ENCODE results near the gene ELL2. TPM values are rescaled to one million over a fixed set of nuclear protein-coding genes. Genes with fewer than 3 reads are reported as not detected.

The ELL2 gene
- 49.4 TPM for polyA plus RNA-seq
- long read RNA-seq, donor 1, full-length matches to known transcripts: 1 of 1 reads
- long read RNA-seq, donor 1, partial matches to known transcripts: 0 of 1 reads
- long read RNA-seq, donor 1, other reads (novel, unspliced or antisense): 0 of 1 reads
- long read RNA-seq, donor 2, full-length matches to known transcripts: 6 of 23 reads
- long read RNA-seq, donor 2, partial matches to known transcripts: 17 of 23 reads
- long read RNA-seq, donor 2, other reads (novel, unspliced or antisense): 0 of 23 reads
- long read RNA-seq, donor 3, full-length matches to known transcripts: 7 of 26 reads
- long read RNA-seq, donor 3, partial matches to known transcripts: 19 of 26 reads
- long read RNA-seq, donor 3, other reads (novel, unspliced or antisense): 0 of 26 reads
- long read RNA-seq, donor 4: 0 reads
- long read RNA-seq, donor 5, full-length matches to known transcripts: 1 of 1 reads
- long read RNA-seq, donor 5, partial matches to known transcripts: 0 of 1 reads
- long read RNA-seq, donor 5, other reads (novel, unspliced or antisense): 0 of 1 reads
- long read RNA-seq, donor 6, full-length matches to known transcripts: 4 of 10 reads
- long read RNA-seq, donor 6, partial matches to known transcripts: 6 of 10 reads
- long read RNA-seq, donor 6, other reads (novel, unspliced or antisense): 0 of 10 reads
- long read RNA-seq, donor 7: 0 reads
- long read RNA-seq, donor 8, full-length matches to known transcripts: 6 of 18 reads
- long read RNA-seq, donor 8, partial matches to known transcripts: 12 of 18 reads
- long read RNA-seq, donor 8, other reads (novel, unspliced or antisense): 0 of 18 reads
- long read RNA-seq, donor 9, full-length matches to known transcripts: 4 of 11 reads
- long read RNA-seq, donor 9, partial matches to known transcripts: 7 of 11 reads
- long read RNA-seq, donor 9, other reads (novel, unspliced or antisense): 0 of 11 reads
- long read RNA-seq, donor 10, full-length matches to known transcripts: 8 of 14 reads
- long read RNA-seq, donor 10, partial matches to known transcripts: 6 of 14 reads
- long read RNA-seq, donor 10, other reads (novel, unspliced or antisense): 0 of 14 reads
- long read RNA-seq, donor 11, full-length matches to known transcripts: 3 of 10 reads
- long read RNA-seq, donor 11, partial matches to known transcripts: 7 of 10 reads
- long read RNA-seq, donor 11, other reads (novel, unspliced or antisense): 0 of 10 reads

DNA sequence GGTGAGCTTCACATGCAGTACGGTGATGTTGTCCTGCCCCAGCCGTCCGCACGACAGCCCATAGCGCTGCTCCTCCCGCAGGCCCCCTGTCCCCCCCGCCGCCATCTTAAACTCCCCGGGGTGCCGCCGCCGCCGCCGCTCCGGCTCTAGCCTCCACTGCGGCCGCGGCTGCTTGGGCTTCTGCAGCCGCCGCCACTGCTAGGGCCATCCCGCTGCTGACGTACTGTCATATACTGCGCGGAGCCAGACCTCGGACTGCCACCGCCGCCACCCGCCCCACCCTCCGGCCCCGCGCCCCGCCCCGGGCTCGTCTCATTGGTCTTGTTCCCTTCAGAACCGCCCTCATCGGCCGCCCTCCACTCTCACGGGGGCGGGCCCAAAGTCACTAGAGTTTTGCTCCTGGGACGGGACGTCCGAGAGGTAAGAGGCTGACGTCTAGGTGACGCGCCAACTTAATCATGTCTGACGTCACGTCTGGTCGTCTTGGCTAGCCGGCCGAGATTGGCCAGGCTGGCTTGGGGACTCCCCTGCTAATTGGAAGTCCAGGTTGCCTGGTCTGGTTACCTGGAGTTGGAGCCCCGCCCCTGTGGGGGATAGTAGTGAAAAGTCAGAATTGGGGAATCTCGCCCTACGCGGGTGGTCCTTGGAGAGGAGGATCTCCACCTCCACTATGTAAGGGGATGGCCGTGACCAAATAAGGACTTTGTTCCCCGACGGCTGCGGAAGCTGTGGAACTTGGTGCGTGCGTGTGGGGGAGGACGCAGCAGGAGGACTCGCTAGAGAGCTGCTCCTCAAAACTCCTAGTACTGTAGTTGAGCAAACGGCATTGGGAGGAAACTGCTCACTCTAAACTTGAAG is at the start of gene ELL2:
ELL2 (minus strand) TSS at position 235 of the 858 bp plus-strand sequence; CDS start at position 105, 130 bp downstream.
- DNase-seq: peak; percentile 99
- H3K4me3 ChIP-seq (ENCODE audit: low read length): peak within 1 kb of the TSS; percentile 94
- no peaks in the 10 kb centered on the region for H3K9me3 ChIP-seq (ENCODE audit: control insufficient read depth, low read depth, low read length)
- no CpG with 5 or more reads among the region's 63 CpGs for WGBS (ENCODE audit: insufficient coverage, low lambda C conversion rate)
- H3K27ac ChIP-seq (ENCODE audit: low read length): peak within 1 kb of the TSS; percentile 93
- peaks cover 4% of the 10 kb centered on the region for H3K36me3 ChIP-seq (ENCODE audit: control insufficient read depth, insufficient read depth, low read length)
- H3K27me3 ChIP-seq (ENCODE audit: control insufficient read depth, insufficient read depth, low read length): no peaks in the 10 kb centered on the region
- peaks cover 9% of the 10 kb centered on the region for H3K4me1 ChIP-seq (ENCODE audit: control insufficient read depth, insufficient read depth, low read length)

DNA sequence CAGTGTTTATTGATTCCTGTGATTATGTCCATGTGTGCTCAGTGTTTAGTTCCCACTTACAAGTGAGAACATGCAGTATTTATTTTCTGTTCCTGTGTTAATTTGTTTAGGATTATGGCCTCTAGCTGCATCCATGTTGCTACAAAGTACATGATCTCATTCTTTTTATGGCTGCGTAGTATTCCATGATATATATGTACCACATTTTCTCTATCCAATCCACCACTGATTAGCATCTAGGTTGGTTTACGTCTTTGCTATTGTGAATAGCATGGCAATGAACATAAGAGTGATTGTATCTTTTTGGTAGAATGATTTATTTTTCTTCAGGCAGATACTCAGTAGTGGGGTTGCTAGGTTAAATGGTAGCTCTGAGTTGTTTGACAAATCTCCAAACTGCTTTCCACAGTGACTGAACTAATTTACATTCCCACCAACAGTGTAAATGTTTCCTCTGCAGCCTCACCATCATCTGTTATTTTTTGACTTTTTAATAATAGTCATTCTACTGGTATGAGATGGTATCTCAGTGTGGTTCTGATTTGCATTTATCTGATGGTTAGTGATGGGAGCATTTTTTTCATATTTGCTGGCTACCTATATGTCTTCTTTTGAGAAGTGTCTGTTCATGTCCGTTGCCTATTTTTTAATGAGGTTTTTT is 47.5 kb upstream of the ELL2 start:
- H3K4me3 ChIP-seq (ENCODE audit: low read length): no peak overlapping the region
- 100% methylated on average over 2 of the region's 3 CpGs for WGBS (ENCODE audit: insufficient coverage, low lambda C conversion rate)
- H3K27me3 ChIP-seq (ENCODE audit: control insufficient read depth, insufficient read depth, low read length): no peaks in the 10 kb centered on the region
- H3K4me1 ChIP-seq (ENCODE audit: control insufficient read depth, insufficient read depth, low read length): no peaks in the 10 kb centered on the region
- H3K36me3 ChIP-seq (ENCODE audit: control insufficient read depth, insufficient read depth, low read length): no peaks in the 10 kb centered on the region
- no peaks in the 10 kb centered on the region for H3K9me3 ChIP-seq (ENCODE audit: control insufficient read depth, low read depth, low read length)
- no peak for DNase-seq
- no peak overlapping the region for H3K27ac ChIP-seq (ENCODE audit: low read length)

DNA sequence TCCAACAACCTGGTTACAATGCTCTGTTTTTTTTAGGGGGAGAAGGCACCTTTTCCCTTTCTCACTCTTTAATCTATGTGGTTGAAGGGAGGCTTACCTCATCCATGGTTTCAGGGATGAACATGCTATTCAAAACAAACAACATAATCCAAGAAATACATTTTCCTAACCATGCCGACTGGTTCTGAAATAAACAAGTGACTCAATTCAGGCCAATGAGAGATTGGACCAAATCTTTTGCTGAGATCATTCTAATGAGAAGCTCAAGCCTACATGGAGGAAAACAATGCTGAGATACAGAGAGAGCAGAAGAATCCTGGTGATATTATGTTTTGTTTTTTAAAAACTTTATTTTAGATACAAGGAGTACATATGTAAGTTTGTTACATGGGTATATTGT is 46.8 kb upstream of the ELL2 start:
- no peaks in the 10 kb centered on the region for H3K4me1 ChIP-seq (ENCODE audit: control insufficient read depth, insufficient read depth, low read length)
- H3K36me3 ChIP-seq (ENCODE audit: control insufficient read depth, insufficient read depth, low read length): no peaks in the 10 kb centered on the region
- DNase-seq: no peak
- no peaks in the 10 kb centered on the region for H3K27me3 ChIP-seq (ENCODE audit: control insufficient read depth, insufficient read depth, low read length)
- 100% methylated on average over 1 of the region's 1 CpG for WGBS (ENCODE audit: insufficient coverage, low lambda C conversion rate)
- H3K27ac ChIP-seq (ENCODE audit: low read length): no peak overlapping the region
- no peaks in the 10 kb centered on the region for H3K9me3 ChIP-seq (ENCODE audit: control insufficient read depth, low read depth, low read length)
- H3K4me3 ChIP-seq (ENCODE audit: low read length): no peak overlapping the region

DNA sequence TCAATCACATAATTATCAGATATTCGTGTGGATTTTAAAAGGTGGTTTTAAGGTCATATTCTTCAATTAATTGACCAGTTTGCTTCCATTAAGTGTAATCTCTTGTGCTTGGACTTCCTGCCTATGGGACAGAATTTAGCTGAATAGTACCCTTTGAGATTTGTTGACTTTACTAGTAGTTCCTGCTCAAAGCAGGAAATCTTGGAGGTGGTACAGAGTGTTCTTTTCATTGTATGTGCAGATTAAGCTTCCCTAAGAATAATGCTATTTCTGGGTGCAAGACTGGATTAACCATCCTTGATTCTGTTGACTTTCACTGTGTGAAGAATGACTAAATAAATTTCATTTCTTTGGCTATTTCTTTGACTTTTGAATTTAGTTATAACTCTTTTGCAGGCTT is 45.4 kb upstream of the ELL2 start:
- H3K4me1 ChIP-seq (ENCODE audit: control insufficient read depth, insufficient read depth, low read length): peaks cover 4% of the 10 kb centered on the region
- no peaks in the 10 kb centered on the region for H3K27me3 ChIP-seq (ENCODE audit: control insufficient read depth, insufficient read depth, low read length)
- H3K4me3 ChIP-seq (ENCODE audit: low read length): no peak overlapping the region
- H3K27ac ChIP-seq (ENCODE audit: low read length): no peak overlapping the region
- no peaks in the 10 kb centered on the region for H3K36me3 ChIP-seq (ENCODE audit: control insufficient read depth, insufficient read depth, low read length)
- DNase-seq: no peak
- no peaks in the 10 kb centered on the region for H3K9me3 ChIP-seq (ENCODE audit: control insufficient read depth, low read depth, low read length)
- no CpG with 5 or more reads among the region's 1 CpG for WGBS (ENCODE audit: insufficient coverage, low lambda C conversion rate)

DNA sequence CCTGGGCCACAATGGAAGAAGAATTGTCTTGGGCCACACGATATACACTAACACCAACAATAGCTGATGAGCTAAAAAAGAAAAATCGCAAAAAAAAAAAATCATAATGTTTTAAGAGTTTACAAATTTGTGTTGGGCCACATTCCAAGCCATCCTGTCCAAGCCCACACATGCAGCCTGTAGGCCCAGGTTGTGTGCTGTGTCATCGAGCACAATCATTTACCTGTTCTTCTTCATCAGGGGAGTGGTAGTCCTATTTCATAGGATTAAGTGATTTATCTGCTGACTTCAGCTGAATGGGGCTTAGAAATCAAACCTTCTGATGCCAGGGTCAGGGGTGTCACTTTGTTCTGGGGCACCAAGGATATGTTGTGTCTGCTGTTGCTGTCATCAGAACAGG is 44.6 kb upstream of the ELL2 start:
- Histone ChIP-seq H3K4me3 (ENCODE audit: low read length) (no peak overlapping the region), H3K27ac (ENCODE audit: low read length) (no peak overlapping the region), H3K9me3 (ENCODE audit: control insufficient read depth, low read depth, low read length) (no peaks in the 10 kb centered on the region), H3K27me3 (ENCODE audit: control insufficient read depth, insufficient read depth, low read length) (no peaks in the 10 kb centered on the region), H3K4me1 (ENCODE audit: control insufficient read depth, insufficient read depth, low read length) (peaks cover 8% of the 10 kb centered on the region), H3K36me3 (ENCODE audit: control insufficient read depth, insufficient read depth, low read length) (no peaks in the 10 kb centered on the region)
- WGBS (ENCODE audit: insufficient coverage, low lambda C conversion rate): 100% methylated on average over 1 of the region's 3 CpGs
- DNase-seq: no peak

DNA sequence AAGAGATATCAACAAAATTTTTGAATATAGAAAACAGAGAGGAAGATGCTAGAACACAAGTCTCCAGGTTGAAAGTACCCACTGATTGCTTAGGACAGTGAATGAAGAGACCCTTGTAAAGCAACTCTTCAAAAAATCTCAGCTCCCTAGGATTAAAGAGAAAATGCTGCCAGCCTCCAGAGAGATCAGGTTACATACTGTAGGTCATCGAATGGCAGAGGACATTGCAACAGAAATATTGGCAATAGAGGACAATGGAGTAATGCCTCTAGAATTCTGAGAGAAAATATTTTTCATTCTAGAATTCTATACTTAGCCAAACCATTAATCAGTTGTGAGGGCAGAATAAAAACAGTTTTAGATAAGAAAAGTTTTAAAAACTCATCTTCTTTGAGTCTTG is 43.1 kb upstream of the ELL2 start:
- Histone ChIP-seq H3K27ac (ENCODE audit: low read length) (no peak overlapping the region), H3K9me3 (ENCODE audit: control insufficient read depth, low read depth, low read length) (no peaks in the 10 kb centered on the region), H3K4me1 (ENCODE audit: control insufficient read depth, insufficient read depth, low read length) (peaks cover 17% of the 10 kb centered on the region), H3K36me3 (ENCODE audit: control insufficient read depth, insufficient read depth, low read length) (no peaks in the 10 kb centered on the region), H3K4me3 (ENCODE audit: low read length) (no peak overlapping the region), H3K27me3 (ENCODE audit: control insufficient read depth, insufficient read depth, low read length) (no peaks in the 10 kb centered on the region)
- no peak for DNase-seq
- no CpG with 5 or more reads among the region's 1 CpG for WGBS (ENCODE audit: insufficient coverage, low lambda C conversion rate)

DNA sequence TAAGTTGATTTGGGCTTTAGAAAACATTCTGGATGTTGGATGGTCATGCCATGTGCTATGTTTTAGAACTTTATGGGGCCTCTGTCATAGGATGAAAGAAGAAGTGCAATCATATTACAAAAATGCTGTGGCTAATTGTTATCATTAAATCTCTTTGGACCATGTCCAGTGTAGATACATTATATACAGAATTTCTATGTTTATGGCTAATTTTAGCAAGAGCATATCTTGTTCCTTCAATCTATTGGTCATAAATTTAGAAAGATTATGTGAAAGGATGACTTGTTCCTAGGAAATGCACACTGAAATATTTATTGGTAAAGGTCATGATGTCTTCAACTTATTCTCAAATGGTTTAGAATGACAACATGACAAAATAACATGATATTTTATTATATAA is 42.4 kb upstream of the ELL2 start:
- Histone ChIP-seq H3K4me1 (ENCODE audit: control insufficient read depth, insufficient read depth, low read length) (peaks cover 17% of the 10 kb centered on the region), H3K36me3 (ENCODE audit: control insufficient read depth, insufficient read depth, low read length) (no peaks in the 10 kb centered on the region), H3K9me3 (ENCODE audit: control insufficient read depth, low read depth, low read length) (no peaks in the 10 kb centered on the region), H3K4me3 (ENCODE audit: low read length) (no peak overlapping the region), H3K27ac (ENCODE audit: low read length) (no peak overlapping the region), H3K27me3 (ENCODE audit: control insufficient read depth, insufficient read depth, low read length) (no peaks in the 10 kb centered on the region)
- DNase-seq: no peak

DNA sequence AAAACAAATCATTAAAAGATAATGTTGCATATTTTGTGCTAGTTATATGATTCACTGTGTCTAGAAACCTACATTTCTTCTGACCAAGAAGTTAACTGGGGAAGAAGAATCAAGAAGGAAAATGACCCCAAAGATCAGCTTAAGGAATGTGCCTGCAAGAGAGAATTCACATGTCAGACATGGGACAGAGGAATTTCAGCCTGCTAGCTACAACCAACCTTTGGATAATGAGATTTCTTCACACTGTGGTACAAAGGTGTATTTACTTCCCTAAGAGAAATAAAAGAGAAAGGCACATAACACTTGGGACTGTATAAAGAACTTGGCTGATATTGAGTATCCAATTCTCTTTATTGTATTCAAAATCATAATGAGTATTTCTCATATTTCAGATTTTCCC is 39.6 kb upstream of the ELL2 start:
- Histone ChIP-seq H3K4me1 (ENCODE audit: control insufficient read depth, insufficient read depth, low read length) (peaks cover 20% of the 10 kb centered on the region), H3K4me3 (ENCODE audit: low read length) (no peak overlapping the region), H3K27me3 (ENCODE audit: control insufficient read depth, insufficient read depth, low read length) (no peaks in the 10 kb centered on the region), H3K9me3 (ENCODE audit: control insufficient read depth, low read depth, low read length) (no peaks in the 10 kb centered on the region), H3K27ac (ENCODE audit: low read length) (peak overlapping the region; percentile 91), H3K36me3 (ENCODE audit: control insufficient read depth, insufficient read depth, low read length) (no peaks in the 10 kb centered on the region)
- DNase-seq: peak; percentile 89 to 93

DNA sequence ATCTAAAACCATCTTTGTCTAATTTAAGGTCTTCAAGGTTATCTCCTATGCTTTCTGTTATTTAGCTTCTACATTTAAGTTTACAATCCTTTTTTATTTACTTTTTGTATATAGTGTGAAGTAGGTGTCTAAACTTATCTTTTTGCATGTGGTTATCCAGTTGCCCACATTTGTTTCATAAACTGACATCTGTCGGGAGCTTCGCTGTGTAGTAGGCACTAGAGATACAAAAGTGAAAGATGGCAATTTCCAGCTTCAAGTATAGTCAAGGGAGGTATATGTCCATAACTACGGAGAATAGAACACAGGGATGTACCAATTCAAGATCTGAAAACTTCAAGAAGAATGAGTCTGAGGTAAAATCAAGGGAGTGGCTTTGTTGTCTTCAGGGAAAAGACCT is 38.7 kb upstream of the ELL2 start:
- WGBS (ENCODE audit: insufficient coverage, low lambda C conversion rate): 80% methylated on average over 1 of the region's 3 CpGs
- DNase-seq: no peak
- peaks cover 20% of the 10 kb centered on the region for H3K4me1 ChIP-seq (ENCODE audit: control insufficient read depth, insufficient read depth, low read length)
- no peak overlapping the region for H3K4me3 ChIP-seq (ENCODE audit: low read length)
- H3K36me3 ChIP-seq (ENCODE audit: control insufficient read depth, insufficient read depth, low read length): no peaks in the 10 kb centered on the region
- peak overlapping the region; percentile 91 for H3K27ac ChIP-seq (ENCODE audit: low read length)
- no peaks in the 10 kb centered on the region for H3K27me3 ChIP-seq (ENCODE audit: control insufficient read depth, insufficient read depth, low read length)
- no peaks in the 10 kb centered on the region for H3K9me3 ChIP-seq (ENCODE audit: control insufficient read depth, low read depth, low read length)
